ENCODE measurements around the gene ATP2C2. TPM values are rescaled to one million over a fixed set of nuclear protein-coding genes. Genes with fewer than 3 reads are reported as not detected.

The ATP2C2 gene
- total RNA-seq, 1 experiment from 2014 or later = 0.67 TPM

- Histone ChIP-seq H3K27me3 (ENCODE audit: control insufficient read depth, insufficient read depth, low read length) (no peaks in the 10 kb centered on the region), H3K27ac (ENCODE audit: low read length) (no peak overlapping the region), H3K9me3 (ENCODE audit: control insufficient read depth, insufficient read depth, low read depth, low read length) (peaks cover 3% of the 10 kb centered on the region; the same call in 1 of the 2 replicates), H3K36me3 (ENCODE audit: control insufficient read depth, insufficient read depth, low read length) (peaks cover 3% of the 10 kb centered on the region; the same call in 1 of the 2 replicates), H3K4me3 (ENCODE audit: low read depth in 2 of 2, low read length in 2 of 2) (no peak overlapping the region), H3K4me1 (ENCODE audit: control insufficient read depth, insufficient read depth, low read length) (peaks cover 8% of the 10 kb centered on the region)
- ChIA-PET POLR2A (no interaction called here), CTCF (interaction anchor here (0.6 kb wide), 1 partner anchor 220 kb away, joined by 4 read pairs; no protein-coding TSS in a partner anchor)
- DNase-seq (ENCODE audit: low read depth, low spot score) = no peak
- in situ Hi-C loops (cut with HindIII; ENCODE audit: low pct_unique_long_range_greater_than_20kb, low sequenced_read_pairs) = no loop called here
- no TSS peak for BruUV-seq (replicated peaks)
- TF ChIP-seq SIN3A (IDR thresholded peaks at IDR 0.05; ENCODE audit: borderline replicate concordance, insufficient read depth, low read depth, low read length) = no peak
- TF ChIP-seq TCF7L2 (IDR thresholded peaks at IDR 0.05; ENCODE audit: low read depth, low read length) = no peak
- TF ChIP-seq, protein P1, sequence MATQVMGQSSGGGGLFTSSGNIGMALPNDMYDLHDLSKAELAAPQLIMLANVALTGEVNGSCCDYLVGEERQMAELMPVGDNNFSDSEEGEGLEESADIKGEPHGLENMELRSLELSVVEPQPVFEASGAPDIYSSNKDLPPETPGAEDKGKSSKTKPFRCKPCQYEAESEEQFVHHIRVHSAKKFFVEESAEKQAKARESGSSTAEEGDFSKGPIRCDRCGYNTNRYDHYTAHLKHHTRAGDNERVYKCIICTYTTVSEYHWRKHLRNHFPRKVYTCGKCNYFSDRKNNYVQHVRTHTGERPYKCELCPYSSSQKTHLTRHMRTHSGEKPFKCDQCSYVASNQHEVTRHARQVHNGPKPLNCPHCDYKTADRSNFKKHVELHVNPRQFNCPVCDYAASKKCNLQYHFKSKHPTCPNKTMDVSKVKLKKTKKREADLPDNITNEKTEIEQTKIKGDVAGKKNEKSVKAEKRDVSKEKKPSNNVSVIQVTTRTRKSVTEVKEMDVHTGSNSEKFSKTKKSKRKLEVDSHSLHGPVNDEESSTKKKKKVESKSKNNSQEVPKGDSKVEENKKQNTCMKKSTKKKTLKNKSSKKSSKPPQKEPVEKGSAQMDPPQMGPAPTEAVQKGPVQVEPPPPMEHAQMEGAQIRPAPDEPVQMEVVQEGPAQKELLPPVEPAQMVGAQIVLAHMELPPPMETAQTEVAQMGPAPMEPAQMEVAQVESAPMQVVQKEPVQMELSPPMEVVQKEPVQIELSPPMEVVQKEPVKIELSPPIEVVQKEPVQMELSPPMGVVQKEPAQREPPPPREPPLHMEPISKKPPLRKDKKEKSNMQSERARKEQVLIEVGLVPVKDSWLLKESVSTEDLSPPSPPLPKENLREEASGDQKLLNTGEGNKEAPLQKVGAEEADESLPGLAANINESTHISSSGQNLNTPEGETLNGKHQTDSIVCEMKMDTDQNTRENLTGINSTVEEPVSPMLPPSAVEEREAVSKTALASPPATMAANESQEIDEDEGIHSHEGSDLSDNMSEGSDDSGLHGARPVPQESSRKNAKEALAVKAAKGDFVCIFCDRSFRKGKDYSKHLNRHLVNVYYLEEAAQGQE (IDR thresholded peaks at IDR 0.05; ENCODE audit: insufficient read depth in 1 of 2, low read depth in 2 of 2, low read length in 1 of 2) = no peak
- TF ChIP-seq, protein P2, sequence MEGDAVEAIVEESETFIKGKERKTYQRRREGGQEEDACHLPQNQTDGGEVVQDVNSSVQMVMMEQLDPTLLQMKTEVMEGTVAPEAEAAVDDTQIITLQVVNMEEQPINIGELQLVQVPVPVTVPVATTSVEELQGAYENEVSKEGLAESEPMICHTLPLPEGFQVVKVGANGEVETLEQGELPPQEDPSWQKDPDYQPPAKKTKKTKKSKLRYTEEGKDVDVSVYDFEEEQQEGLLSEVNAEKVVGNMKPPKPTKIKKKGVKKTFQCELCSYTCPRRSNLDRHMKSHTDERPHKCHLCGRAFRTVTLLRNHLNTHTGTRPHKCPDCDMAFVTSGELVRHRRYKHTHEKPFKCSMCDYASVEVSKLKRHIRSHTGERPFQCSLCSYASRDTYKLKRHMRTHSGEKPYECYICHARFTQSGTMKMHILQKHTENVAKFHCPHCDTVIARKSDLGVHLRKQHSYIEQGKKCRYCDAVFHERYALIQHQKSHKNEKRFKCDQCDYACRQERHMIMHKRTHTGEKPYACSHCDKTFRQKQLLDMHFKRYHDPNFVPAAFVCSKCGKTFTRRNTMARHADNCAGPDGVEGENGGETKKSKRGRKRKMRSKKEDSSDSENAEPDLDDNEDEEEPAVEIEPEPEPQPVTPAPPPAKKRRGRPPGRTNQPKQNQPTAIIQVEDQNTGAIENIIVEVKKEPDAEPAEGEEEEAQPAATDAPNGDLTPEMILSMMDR (IDR thresholded peaks at IDR 0.05) = no peak
- no peak for TF ChIP-seq POLR2AphosphoS5 (IDR thresholded peaks at IDR 0.05; ENCODE audit: low read depth, low read length)
- no peak for ATAC-seq
- intact Hi-C loops (cut with micrococcal nuclease; ENCODE audit: unreplicated experiment) = no loop called here
Observed at GRCh38 chr16:84497418-84498222, 129.3 kb downstream of the ATP2C2 start.

- in situ Hi-C loops (cut with HindIII; ENCODE audit: low pct_unique_long_range_greater_than_20kb, low sequenced_read_pairs) = no loop called here
- intact Hi-C loops (cut with micrococcal nuclease; ENCODE audit: unreplicated experiment) = no loop called here
Observed at GRCh38 chr16:84498223-84498610, 129.9 kb downstream of the ATP2C2 start.

More at GRCh38 chr16:84498223-84498610, 129.9 kb downstream of the ATP2C2 start:
- Histone ChIP-seq H3K36me3 (ENCODE audit: control insufficient read depth, insufficient read depth, low read length) (peaks cover 3% of the 10 kb centered on the region; the same call in 1 of the 2 replicates), H3K27ac (ENCODE audit: low read length) (no peak overlapping the region), H3K9me3 (ENCODE audit: control insufficient read depth, insufficient read depth, low read depth, low read length) (peaks cover 3% of the 10 kb centered on the region; the same call in 1 of the 2 replicates), H3K4me3 (ENCODE audit: low read depth in 2 of 2, low read length in 2 of 2) (no peak overlapping the region), H3K27me3 (ENCODE audit: control insufficient read depth, insufficient read depth, low read length) (no peaks in the 10 kb centered on the region), H3K4me1 (ENCODE audit: control insufficient read depth, insufficient read depth, low read length) (peaks cover 14% of the 10 kb centered on the region)
- POLR2A ChIA-PET = no interaction called here
- no peak for DNase-seq (ENCODE audit: low read depth, low spot score)
- TF ChIP-seq, protein P2 (IDR thresholded peaks at IDR 0.05) = no peak
- TF ChIP-seq POLR2AphosphoS5 (IDR thresholded peaks at IDR 0.05; ENCODE audit: low read depth, low read length) = no peak
- no peak for TF ChIP-seq SIN3A (IDR thresholded peaks at IDR 0.05; ENCODE audit: borderline replicate concordance, insufficient read depth, low read depth, low read length)
- TF ChIP-seq, protein P1 (IDR thresholded peaks at IDR 0.05; ENCODE audit: insufficient read depth in 1 of 2, low read depth in 2 of 2, low read length in 1 of 2) = no peak
- TF ChIP-seq TCF7L2 (IDR thresholded peaks at IDR 0.05; ENCODE audit: low read depth, low read length) = no peak
- BruUV-seq (replicated peaks) = no TSS peak
- CTCF ChIA-PET = interaction anchor here (0.6 kb wide), 1 partner anchor 221 kb away, joined by 4 read pairs; no protein-coding TSS in a partner anchor
- ATAC-seq = no peak

Data from Panc1 (cell line).